Heart left ventricle (tissue), 16 donors: ENCODE measurements around the gene BFAR. TPM values are rescaled to one million over a fixed set of nuclear protein-coding genes. Genes with fewer than 3 reads are reported as not detected.
"Not testable (repeated sequence)": the region's sequence is repeated elsewhere in the genome, so short reads cannot be mapped to it uniquely, and the experiment has no call there.

Experiments
- ATAC-seq, 4 donors: fragments of 200-7000 bp; cut with Tn5 transposase; one replicate each; pipeline ENCODE4 v1.9.1; 2020 to 2022; ENCODE audit warnings: moderate library complexity in 4 of 4, mild to moderate bottlenecking in 3 of 4, moderate number of reproducible peaks in 1 of 4
- DNase-seq, 5 donors: peaks; one replicate each; pipeline ENCODE4 v3.0.0-alpha.2; 2020
- H3K27ac ChIP-seq, 12 donors: fragments of 200-600 bp; sonication (generic) in 4 of 12; one replicate each; pipeline versions ENCODE4 v1.5.0 to v1.8.0; 2016 to 2022; ENCODE audit warnings: mild to moderate bottlenecking in 2 of 12
- H3K27me3 ChIP-seq, 9 donors: fragments of 200-600 bp; sonication (generic) in 2 of 9; one replicate each; pipeline versions ENCODE4 v1.5.1 to v1.8.0; 2016 to 2022; ENCODE audit warnings: mild to moderate bottlenecking in 3 of 9
- H3K36me3 ChIP-seq, 9 donors: fragments of 200-600 bp; sonication (generic) in 2 of 9; one replicate each; pipeline versions ENCODE4 v1.5.0 to v1.8.0; 2018 to 2022; ENCODE audit warnings: mild to moderate bottlenecking in 2 of 9
- H3K4me1 ChIP-seq, 12 donors: fragments of 200-600 bp; sonication (generic) in 4 of 12; one replicate each; pipeline versions ENCODE4 v1.5.0 to v1.8.0; 2016 to 2022; ENCODE audit warnings: mild to moderate bottlenecking in 3 of 12
- H3K4me3 ChIP-seq, 12 donors: fragments of 200-600 bp; sonication (generic) in 4 of 12; one replicate each; pipeline versions ENCODE4 v1.5.0 to v1.8.0; 2017 to 2022; ENCODE audit warnings: mild to moderate bottlenecking in 9 of 12, moderate library complexity in 4 of 12
- H3K9me3 ChIP-seq, 12 donors: fragments of 200-600 bp; sonication (generic) in 4 of 12; one replicate each; pipeline versions ENCODE4 v1.5.0 to v1.8.0; 2016 to 2022; ENCODE audit warnings: mild to moderate bottlenecking in 1 of 12
- WGBS, 4 donors: extraction: QIAGEN DNeasy Blood & Tissue Kit in 2 of 4; methylation state at CpG; one replicate each; pipeline versions ENCODE4 v1.1.5 to v1.1.7; 2013 to 2018; 5-methylcytosine and 5-hydroxymethylcytosine counted together
- intact Hi-C, 10 donors: fragments of 100-400 bp; cut with DNase I; formaldehyde crosslinking; loops; one replicate each; pipeline versions ENCODE4 v1.11.1 to v1.14.2; 2022
- polyA plus RNA-seq, 2 donors: library from polyadenylated mRNA; stranded (reverse); fragments of 200-250 nt; gene quantifications; one replicate each; pipeline ENCODE4 v1.2.3, GENCODE V29; 2013
- total RNA-seq, 9 donors: library from RNA; depleted of rRNA in 2 of 9; stranded (reverse); fragments of >200 nt in 2 of 9; fragmentation: NEBNext Ultra II Directional in 3 of 9; extraction: Animal tissue kit (Norgen Biotek cat#: 25700) in 3 of 9; gene quantifications; one replicate each; pipeline versions ENCODE4 v1.1.0 to v1.2.4, GENCODE V29; 2016 to 2023
- donor health status: ischemic (EF 13 %, LVEDD 7.1; RV severe dilation, severe dysfunction).
- donor health status: healthy with polysubstance abuse.
- donor health status: DM: no; HTN: yes; CAD: no.
- donor health status: DM: no; HTN: no; CAD: no.
- donor health status: ischemic (EF 25% LVEDD 6.9; RV normal size, moderate dysfunction).
- donor health status: ischemic (EF 25% LVEDD 5.7; RV mildly dilated, moderate dysfunction).
- donor health status: healthy.
- donor health status: DM: yes; HTN: yes; CAD: no.
- donor health status: ischemic (EF 35%, LVEDD 5.7; RV mildly dilated, moderate dysfunction).
- donor health status: nonischemic (EF 11% LVEDD 7.7; RV severe dilation, severe dysfunction).
- donor health status: DM: yes; HTN: yes; CAD: no.
- donor health status: PGD.
- donor health status: ischemic (EF 29% LVEDD 5.4; RV normal size, mild dysfunction).
- donor health status: nonischemic (EF 23%, LVEDD 6.1; RV moderate dilation, normal function).

BFAR gene
- total and polyA plus RNA-seq, 11 donors: 21.5 to 52.6 (median 37.2) TPM

DNA sequence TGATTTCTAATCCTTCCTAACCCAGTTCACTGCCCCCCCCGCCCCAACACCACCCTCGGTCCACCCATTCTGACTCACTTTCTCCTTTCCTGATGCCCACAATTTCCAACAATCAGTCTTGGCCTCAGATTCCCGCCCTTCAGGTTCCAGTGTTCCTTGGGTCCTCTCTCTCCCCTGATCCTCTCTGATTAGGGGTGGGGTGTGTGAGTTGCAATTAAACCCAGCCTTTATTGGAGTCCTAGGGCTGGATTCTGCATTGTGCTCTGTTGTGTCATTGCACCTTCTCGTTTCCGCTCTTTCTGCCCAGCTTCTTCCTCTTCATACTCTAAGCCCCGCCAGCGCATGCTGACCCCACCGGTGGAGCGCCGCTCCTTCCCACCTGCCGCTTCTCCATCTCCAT, 69.9 kb downstream of the BFAR start:
- intact Hi-C loops, H3K27ac ChIP-seq, H3K4me3 ChIP-seq, H3K36me3 ChIP-seq, H3K4me1 ChIP-seq, H3K9me3 ChIP-seq, H3K27me3 ChIP-seq, DNase-seq: not testable (repeated sequence)
- ATAC-seq: peak in 1 of 4 donors; percentile 6
- no CpG with 5 or more reads among the region's 11 CpGs for WGBS, 4 donors

DNA sequence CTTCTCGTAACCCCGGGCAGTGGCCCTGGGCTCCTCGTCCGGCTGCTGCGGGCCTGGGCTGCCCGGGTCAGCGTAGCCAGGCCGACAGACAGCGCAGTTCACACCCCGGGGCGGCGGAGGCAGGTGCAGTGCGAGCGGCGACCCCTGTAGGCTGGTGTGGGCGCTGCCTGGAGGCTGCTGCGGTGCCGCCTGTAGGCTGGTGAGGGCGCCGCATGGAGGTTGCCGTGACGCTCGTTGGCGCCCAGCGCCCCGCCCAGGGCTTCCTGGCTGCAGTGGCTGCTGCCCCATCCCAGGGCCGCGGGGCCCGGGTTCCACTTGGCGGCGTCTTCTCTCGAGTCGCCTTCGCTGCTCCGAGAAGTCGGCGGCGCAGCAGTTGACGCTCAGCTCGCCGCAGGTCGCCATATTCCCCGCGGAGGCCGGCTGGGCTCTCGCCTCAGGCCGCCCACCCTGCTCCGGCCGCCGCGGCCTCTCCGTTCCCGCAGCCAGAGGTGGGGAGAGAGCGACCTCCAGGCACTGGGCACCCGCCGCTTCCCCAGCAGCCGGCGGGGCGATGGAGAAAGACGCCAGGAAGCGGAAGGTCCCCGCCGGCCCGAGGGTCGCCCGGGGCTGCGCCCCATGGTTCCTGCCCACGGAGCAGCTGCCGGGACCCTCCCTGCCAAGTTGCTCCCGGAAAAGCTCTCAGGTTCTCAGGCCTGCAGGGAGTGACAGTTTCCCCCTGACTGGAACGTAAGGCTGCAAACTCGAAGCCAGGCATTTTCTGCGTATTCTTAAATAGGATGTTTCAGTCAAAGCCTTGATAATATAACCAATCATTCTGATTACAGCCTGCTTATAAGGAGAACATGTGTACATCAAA, 70.6 kb downstream of the BFAR start, which contains the start of gene NPIPA3:
Gene NPIPA3 (plus strand): TSS at position 256 of the 856 bp plus-strand sequence. CDS start 5,533 bp downstream, outside the sequence.
- no CpG with 5 or more reads among the region's 73 CpGs for whole genome bisulfite sequencing, 4 donors
- H3K4me3 ChIP-seq, H3K27me3 ChIP-seq, H3K36me3 ChIP-seq, H3K4me1 ChIP-seq, H3K9me3 ChIP-seq, intact Hi-C loops, H3K27ac ChIP-seq, DNase-seq: not testable (repeated sequence)
- ATAC-seq: peak; percentile 91 to 99 (median 99)

Other genes starting within 250 kb of the BFAR start
- gene PARN, start 2.7 kb upstream of the BFAR start, total RNA-seq: 10 to 100 TPM; 16.3 to 25.9 (median 20.3) TPM
- gene PARN, start 2.7 kb upstream of the BFAR start, polyA plus RNA-seq: 10 to 100 TPM in 1 of 2 donors, 1 to 10 TPM in 1; 7.7 to 16.7 TPM
- not detected for gene PLA2G10, start 61.4 kb downstream of the BFAR start, total RNA-seq
- gene PLA2G10, start 61.4 kb downstream of the BFAR start, polyA plus RNA-seq: not detected
- gene NPIPA3, start 70.5 kb downstream of the BFAR start, total RNA-seq: 1 to 10 TPM in 2 of 9 donors, under 1 TPM in 3, not detected in 4; 0.47 to 2.2 (median 0.70) TPM
- gene NPIPA3, start 70.5 kb downstream of the BFAR start, polyA plus RNA-seq: 1 to 10 TPM in 1 of 2 donors, not detected in 1; 4.0 TPM
- 1 to 10 TPM in 5 of 9 donors, under 1 TPM in 1, not detected in 3; 0.47 to 3.3 (median 1.9) TPM for gene NPIPA2, start 109.6 kb downstream of the BFAR start, total RNA-seq
- gene NPIPA2, start 109.6 kb downstream of the BFAR start, polyA plus RNA-seq: 1 to 10 TPM in 1 of 2 donors, under 1 TPM in 1; 0.83 to 1.2 TPM
- gene NOMO1, start 200.8 kb downstream of the BFAR start, total RNA-seq: 100 to 1,000 TPM in 4 of 9 donors, 10 to 100 TPM in 5; 70.6 to 180 (median 97.3) TPM
- gene NOMO1, start 200.8 kb downstream of the BFAR start, polyA plus RNA-seq: 10 to 100 TPM; 30.7 to 93.4 TPM